ENCODE data around the gene ZNF609. TPM values are rescaled to one million over a fixed set of nuclear protein-coding genes. Genes with fewer than 3 reads are reported as not detected.

Gene ZNF609
- polyA plus RNA-seq, 1 donor (not counting 4 experiments of a cell fraction or from before 2014, with no cell fraction given) = 16.9 TPM

DNA sequence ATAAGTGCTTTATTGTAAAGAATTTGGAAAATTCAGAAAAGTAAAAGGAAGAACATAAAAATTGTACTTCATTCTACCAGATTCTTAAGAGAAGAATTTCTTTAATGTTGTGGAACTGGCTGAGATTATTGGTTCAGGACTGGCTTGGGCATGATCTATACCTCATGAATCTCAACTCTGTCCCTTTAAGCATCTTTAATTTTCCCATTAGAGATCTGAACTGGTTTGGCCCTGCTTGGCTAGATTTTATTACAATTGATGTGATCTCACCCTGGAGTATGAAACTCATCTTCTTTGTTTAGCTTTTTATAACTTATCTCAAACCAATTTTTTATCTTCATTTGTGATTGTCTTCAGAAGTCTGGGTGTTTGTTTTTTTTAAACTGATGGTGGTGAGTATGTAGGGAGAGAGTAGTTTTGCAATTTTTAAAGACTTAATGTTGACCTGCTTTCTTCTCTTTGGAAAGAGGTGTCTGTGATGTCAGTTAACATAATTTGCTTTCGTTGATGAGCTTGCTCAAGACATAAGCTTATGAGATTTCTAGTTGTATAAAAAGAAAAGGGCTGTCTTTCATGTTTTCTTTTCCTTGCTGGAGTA, 61.9 kb downstream of the ZNF609 start:
- Histone ChIP-seq H3K4me1 (ENCODE audit: control insufficient read depth, extremely low read depth, insufficient read depth, low read length) (peaks cover 32% of the 10 kb centered on the region), H3K9me3 (ENCODE audit: control insufficient read depth, low read depth, low read length) (no peaks in the 10 kb centered on the region), H3K36me3 (ENCODE audit: control insufficient read depth in 2 of 2, extremely low read depth in 1 of 2, insufficient read depth in 2 of 2, low read length in 2 of 2) (peaks cover 0 to 1% of the 10 kb centered on the region in 2 experiments), H3K4me3 (ENCODE audit: control insufficient read depth in 2 of 3, extremely low read depth in 1 of 3, insufficient read depth in 2 of 3, low read depth in 1 of 3, low read length in 3 of 3) (no peak overlapping the region), H4K20me1 (ENCODE audit: control insufficient read depth, extremely low read depth, insufficient read depth, low read length) (peaks cover 7% of the 10 kb centered on the region), H3K9ac (ENCODE audit: control insufficient read depth, extremely low read depth, insufficient read depth, low read length) (no peak overlapping the region), H3K27me3 (ENCODE audit: control insufficient read depth, extremely low read depth, insufficient read depth, low read length) (no peaks in the 10 kb centered on the region), H3K27ac (ENCODE audit: control insufficient read depth, insufficient read depth, low read length) (no peak overlapping the region), H2AFZ (ENCODE audit: control insufficient read depth, low read length) (no peak overlapping the region), H3K9me1 (ENCODE audit: control insufficient read depth, extremely low read depth, insufficient read depth, low read length) (peaks cover 7% of the 10 kb centered on the region), H3K4me2 (ENCODE audit: control insufficient read depth, extremely low read depth, insufficient read depth, low read depth, low read length) (peak overlapping the region; percentile 72), H3K79me2 (ENCODE audit: control insufficient read depth, insufficient read depth, low read length) (peaks cover 64% of the 10 kb centered on the region)
- dilution Hi-C loops (cut with MboI; ENCODE audit: extremely low pct_ligation_motif_present, low sequenced_read_pairs) = no loop called here
- FAIRE-seq (no peak), DNase-seq (ENCODE audit: low read depth, low spot score) (no peak)
- TF ChIP-seq EZH2 (IDR thresholded peaks at IDR 0.05; ENCODE audit: low read length) (no peak), CTCF (optimal IDR thresholded peaks at IDR 0.05 in 1 of 3, IDR thresholded peaks at IDR 0.05 in 1 of 3, conservative IDR thresholded peaks at IDR 0.05 in 1 of 3; ENCODE audit: extremely low read depth in 1 of 3, insufficient read depth in 2 of 3, low read length in 3 of 3) (no peak)

- Histone ChIP-seq H4K20me1 (ENCODE audit: control insufficient read depth, extremely low read depth, insufficient read depth, low read length) (peaks cover 9% of the 10 kb centered on the region), H3K4me3 (ENCODE audit: control insufficient read depth in 2 of 3, extremely low read depth in 1 of 3, insufficient read depth in 2 of 3, low read depth in 1 of 3, low read length in 3 of 3) (no peak overlapping the region), H3K36me3 (ENCODE audit: control insufficient read depth in 2 of 2, extremely low read depth in 1 of 2, insufficient read depth in 2 of 2, low read length in 2 of 2) (peaks cover 0 to 1% of the 10 kb centered on the region in 2 experiments), H3K4me2 (ENCODE audit: control insufficient read depth, extremely low read depth, insufficient read depth, low read depth, low read length) (no peak overlapping the region), H3K27ac (ENCODE audit: control insufficient read depth, insufficient read depth, low read length) (no peak overlapping the region), H3K9me3 (ENCODE audit: control insufficient read depth, low read depth, low read length) (no peaks in the 10 kb centered on the region), H3K9me1 (ENCODE audit: control insufficient read depth, extremely low read depth, insufficient read depth, low read length) (peaks cover 7% of the 10 kb centered on the region), H3K27me3 (ENCODE audit: control insufficient read depth, extremely low read depth, insufficient read depth, low read length) (no peaks in the 10 kb centered on the region), H3K79me2 (ENCODE audit: control insufficient read depth, insufficient read depth, low read length) (peaks cover 60% of the 10 kb centered on the region), H3K9ac (ENCODE audit: control insufficient read depth, extremely low read depth, insufficient read depth, low read length) (no peak overlapping the region), H2AFZ (ENCODE audit: control insufficient read depth, low read length) (no peak overlapping the region), H3K4me1 (ENCODE audit: control insufficient read depth, extremely low read depth, insufficient read depth, low read length) (peaks cover 37% of the 10 kb centered on the region)
- TF ChIP-seq CTCF (optimal IDR thresholded peaks at IDR 0.05 in 1 of 3, IDR thresholded peaks at IDR 0.05 in 1 of 3, conservative IDR thresholded peaks at IDR 0.05 in 1 of 3; ENCODE audit: extremely low read depth in 1 of 3, insufficient read depth in 2 of 3, low read length in 3 of 3) (no peak), EZH2 (IDR thresholded peaks at IDR 0.05; ENCODE audit: low read length) (no peak)
- dilution Hi-C loops (cut with MboI; ENCODE audit: extremely low pct_ligation_motif_present, low sequenced_read_pairs) = no loop called here
- FAIRE-seq = no peak
- DNase-seq (ENCODE audit: low read depth, low spot score) = no peak
These were observed 62.9 kb downstream of the ZNF609 start for GRCh38 chr15:64523240-64523639.
